ENCODE measurements around the gene POGLUT3. TPM values are rescaled to one million over a fixed set of nuclear protein-coding genes. Genes with fewer than 3 reads are reported as not detected.

The POGLUT3 gene
- polyA plus RNA-seq, 2 of the 4 experiments (the other 2 are of a cell fraction), result 15.3 to 22.6 TPM

DNA sequence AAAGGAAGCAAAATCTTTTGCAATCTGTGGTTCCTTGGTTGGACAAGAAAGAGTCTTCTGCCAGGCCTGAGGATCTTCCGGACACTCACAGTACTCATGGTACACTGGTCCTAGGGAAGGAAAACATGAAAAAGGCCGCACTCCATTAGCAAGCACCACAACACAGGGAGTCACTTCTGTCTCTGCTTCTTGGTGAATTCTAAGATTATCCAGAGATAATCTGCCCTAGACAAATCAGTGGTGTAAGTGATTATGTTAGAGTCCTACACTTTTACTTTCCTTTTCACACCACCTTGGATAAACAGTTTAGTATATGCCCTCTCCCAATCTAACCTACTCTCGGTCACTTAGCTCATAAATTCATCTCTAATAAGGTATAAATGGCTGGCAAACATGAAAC is 11.9 kb downstream of the POGLUT3 start:
- ChIA-PET CTCF (no interaction called here), POLR2A (no interaction called here)
- H3K4me3 ChIP-seq, result no peak overlapping the region
- no peaks in the 10 kb centered on the region for H3K4me1 ChIP-seq
- H3K27ac ChIP-seq, result no peak overlapping the region
- WGBS (ENCODE audit: missing lambda C conversion rate), result 95% methylated on average over 3 of the region's 3 CpGs
- FAIRE-seq, result no peak
- no peak for ATAC-seq
- TF ChIP-seq HOXB13 (CRISPR knock-in tag; IDR thresholded peaks at IDR 0.05; ENCODE audit: low read depth) (no peak), HEYL (CRISPR knock-in tag; IDR thresholded peaks at IDR 0.05) (no peak), BHLHE40 (IDR thresholded peaks at IDR 0.05; ENCODE audit: low read depth, low read length) (no peak)
- H3K9me3 ChIP-seq, result no peaks in the 10 kb centered on the region
- H3K4me2 ChIP-seq, result no peak overlapping the region
- no peak for DNase-seq (ENCODE audit: low read depth in 1 of 2, low spot score in 1 of 2)

DNA sequence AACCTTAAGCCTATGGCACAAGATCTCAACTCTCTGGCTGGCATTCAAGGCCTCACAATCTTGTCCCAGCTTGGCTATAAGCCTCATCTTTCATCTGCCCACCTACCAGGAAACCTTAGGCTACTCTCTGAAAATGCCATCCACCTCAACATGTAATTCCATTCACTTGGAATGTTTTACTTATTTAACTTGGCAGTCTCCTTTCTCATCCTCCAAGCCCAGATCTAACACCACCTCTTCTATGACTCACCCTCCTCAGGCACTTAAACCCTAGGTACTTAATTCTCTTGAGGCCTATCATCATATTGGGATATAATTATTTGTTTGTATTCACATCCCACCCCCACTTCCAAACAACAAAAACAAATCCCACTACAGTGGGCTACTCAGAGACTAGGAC is 15.0 kb downstream of the POGLUT3 start:
- Histone ChIP-seq H3K27ac (no peak overlapping the region), H3K4me2 (no peak overlapping the region), H3K4me3 (no peak overlapping the region), H3K9me3 (no peaks in the 10 kb centered on the region), H3K4me1 (no peaks in the 10 kb centered on the region)
- POLR2A ChIA-PET, result no interaction called here
- ATAC-seq (no peak), DNase-seq (ENCODE audit: low read depth in 1 of 2, low spot score in 1 of 2) (no peak), FAIRE-seq (no peak)
- CTCF ChIA-PET, result no interaction called here
- no peak for TF ChIP-seq MYC (IDR thresholded peaks at IDR 0.05; ENCODE audit: borderline replicate concordance, low read length)
- TF ChIP-seq JUNB (IDR thresholded peaks at IDR 0.05), result no peak
- TF ChIP-seq RARB (CRISPR knock-in tag; IDR thresholded peaks at IDR 0.05), result no peak
- TF ChIP-seq, protein P1, sequence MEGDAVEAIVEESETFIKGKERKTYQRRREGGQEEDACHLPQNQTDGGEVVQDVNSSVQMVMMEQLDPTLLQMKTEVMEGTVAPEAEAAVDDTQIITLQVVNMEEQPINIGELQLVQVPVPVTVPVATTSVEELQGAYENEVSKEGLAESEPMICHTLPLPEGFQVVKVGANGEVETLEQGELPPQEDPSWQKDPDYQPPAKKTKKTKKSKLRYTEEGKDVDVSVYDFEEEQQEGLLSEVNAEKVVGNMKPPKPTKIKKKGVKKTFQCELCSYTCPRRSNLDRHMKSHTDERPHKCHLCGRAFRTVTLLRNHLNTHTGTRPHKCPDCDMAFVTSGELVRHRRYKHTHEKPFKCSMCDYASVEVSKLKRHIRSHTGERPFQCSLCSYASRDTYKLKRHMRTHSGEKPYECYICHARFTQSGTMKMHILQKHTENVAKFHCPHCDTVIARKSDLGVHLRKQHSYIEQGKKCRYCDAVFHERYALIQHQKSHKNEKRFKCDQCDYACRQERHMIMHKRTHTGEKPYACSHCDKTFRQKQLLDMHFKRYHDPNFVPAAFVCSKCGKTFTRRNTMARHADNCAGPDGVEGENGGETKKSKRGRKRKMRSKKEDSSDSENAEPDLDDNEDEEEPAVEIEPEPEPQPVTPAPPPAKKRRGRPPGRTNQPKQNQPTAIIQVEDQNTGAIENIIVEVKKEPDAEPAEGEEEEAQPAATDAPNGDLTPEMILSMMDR (IDR thresholded peaks at IDR 0.05), result no peak
- TF ChIP-seq HOXA7 (CRISPR knock-in tag; IDR thresholded peaks at IDR 0.05), result no peak
- TF ChIP-seq, protein P2, sequence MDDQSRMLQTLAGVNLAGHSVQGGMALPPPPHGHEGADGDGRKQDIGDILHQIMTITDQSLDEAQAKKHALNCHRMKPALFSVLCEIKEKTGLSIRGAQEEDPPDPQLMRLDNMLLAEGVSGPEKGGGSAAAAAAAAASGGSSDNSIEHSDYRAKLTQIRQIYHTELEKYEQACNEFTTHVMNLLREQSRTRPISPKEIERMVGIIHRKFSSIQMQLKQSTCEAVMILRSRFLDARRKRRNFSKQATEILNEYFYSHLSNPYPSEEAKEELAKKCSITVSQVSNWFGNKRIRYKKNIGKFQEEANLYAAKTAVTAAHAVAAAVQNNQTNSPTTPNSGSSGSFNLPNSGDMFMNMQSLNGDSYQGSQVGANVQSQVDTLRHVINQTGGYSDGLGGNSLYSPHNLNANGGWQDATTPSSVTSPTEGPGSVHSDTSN (IDR thresholded peaks at IDR 0.05), result no peak
- TF ChIP-seq FOSL2 (IDR thresholded peaks at IDR 0.05), result no peak
- no peak for TF ChIP-seq FOSL2 (CRISPR knock-in tag; IDR thresholded peaks at IDR 0.05)
- no peak for TF ChIP-seq MAFK (IDR thresholded peaks at IDR 0.05; ENCODE audit: partially characterized antibody)
- TF ChIP-seq ZNF302 (CRISPR knock-in tag; IDR thresholded peaks at IDR 0.05), result no peak
- no peak for TF ChIP-seq EHF (CRISPR knock-in tag; IDR thresholded peaks at IDR 0.05)
- no peak for TF ChIP-seq POLR2AphosphoS2 (conservative IDR thresholded peaks at IDR 0.05; ENCODE audit: low read length)
- no peak for TF ChIP-seq NPAS2 (CRISPR knock-in tag; IDR thresholded peaks at IDR 0.05; ENCODE audit: borderline replicate concordance)
- no peak for TF ChIP-seq FOXS1 (CRISPR knock-in tag; IDR thresholded peaks at IDR 0.05)

DNA sequence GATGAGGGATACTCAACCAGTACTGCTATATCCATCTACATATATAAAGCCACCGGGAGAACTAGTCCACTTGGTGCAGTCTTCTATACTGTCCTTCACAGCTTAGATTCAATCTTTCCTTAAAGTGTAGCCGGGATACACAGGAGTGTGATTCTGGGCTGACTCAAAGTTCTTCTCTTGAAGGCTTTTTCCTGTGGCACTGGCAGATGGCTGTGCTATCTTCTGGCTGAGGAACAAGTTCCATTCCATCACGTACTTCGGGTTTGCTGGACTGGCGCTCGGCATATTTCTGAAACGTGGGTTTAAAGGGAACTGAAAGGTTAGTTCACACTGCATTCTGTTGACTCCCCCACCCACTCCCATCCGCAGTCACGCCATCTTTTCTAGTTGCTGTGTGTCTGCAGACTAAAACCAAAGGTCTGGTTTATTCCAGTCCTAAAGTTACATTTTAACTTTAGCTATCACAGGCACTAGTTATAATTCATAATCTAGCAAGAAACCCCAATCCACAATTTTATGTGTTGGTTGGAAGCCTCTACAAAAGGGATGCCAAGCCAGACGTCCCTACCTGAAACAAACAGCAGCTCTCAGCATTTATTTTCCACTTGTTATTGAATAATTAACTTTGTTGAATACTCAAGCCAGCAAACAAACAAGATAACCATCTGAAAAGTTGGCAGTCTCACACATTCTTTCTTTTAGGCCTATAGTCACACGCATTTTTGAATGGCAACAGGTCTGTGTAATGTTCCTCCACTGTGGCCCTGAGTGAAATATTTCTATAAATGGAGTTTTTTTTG is 23.3 kb downstream of the POGLUT3 start:
- WGBS (ENCODE audit: missing lambda C conversion rate), result 87% methylated on average over 11 of the region's 11 CpGs
- no peak overlapping the region for H3K27ac ChIP-seq
- POLR2A ChIA-PET, result no interaction called here
- no peak overlapping the region for H3K4me2 ChIP-seq
- H3K4me1 ChIP-seq, result no peaks in the 10 kb centered on the region
- CTCF ChIA-PET, result no interaction called here
- DNase-seq (ENCODE audit: low read depth in 1 of 2, low spot score in 1 of 2) (no peak), ATAC-seq (no peak), FAIRE-seq (no peak)
- no peak overlapping the region for H3K4me3 ChIP-seq
- H3K9me3 ChIP-seq, result no peaks in the 10 kb centered on the region
- TF ChIP-seq, protein P3, sequence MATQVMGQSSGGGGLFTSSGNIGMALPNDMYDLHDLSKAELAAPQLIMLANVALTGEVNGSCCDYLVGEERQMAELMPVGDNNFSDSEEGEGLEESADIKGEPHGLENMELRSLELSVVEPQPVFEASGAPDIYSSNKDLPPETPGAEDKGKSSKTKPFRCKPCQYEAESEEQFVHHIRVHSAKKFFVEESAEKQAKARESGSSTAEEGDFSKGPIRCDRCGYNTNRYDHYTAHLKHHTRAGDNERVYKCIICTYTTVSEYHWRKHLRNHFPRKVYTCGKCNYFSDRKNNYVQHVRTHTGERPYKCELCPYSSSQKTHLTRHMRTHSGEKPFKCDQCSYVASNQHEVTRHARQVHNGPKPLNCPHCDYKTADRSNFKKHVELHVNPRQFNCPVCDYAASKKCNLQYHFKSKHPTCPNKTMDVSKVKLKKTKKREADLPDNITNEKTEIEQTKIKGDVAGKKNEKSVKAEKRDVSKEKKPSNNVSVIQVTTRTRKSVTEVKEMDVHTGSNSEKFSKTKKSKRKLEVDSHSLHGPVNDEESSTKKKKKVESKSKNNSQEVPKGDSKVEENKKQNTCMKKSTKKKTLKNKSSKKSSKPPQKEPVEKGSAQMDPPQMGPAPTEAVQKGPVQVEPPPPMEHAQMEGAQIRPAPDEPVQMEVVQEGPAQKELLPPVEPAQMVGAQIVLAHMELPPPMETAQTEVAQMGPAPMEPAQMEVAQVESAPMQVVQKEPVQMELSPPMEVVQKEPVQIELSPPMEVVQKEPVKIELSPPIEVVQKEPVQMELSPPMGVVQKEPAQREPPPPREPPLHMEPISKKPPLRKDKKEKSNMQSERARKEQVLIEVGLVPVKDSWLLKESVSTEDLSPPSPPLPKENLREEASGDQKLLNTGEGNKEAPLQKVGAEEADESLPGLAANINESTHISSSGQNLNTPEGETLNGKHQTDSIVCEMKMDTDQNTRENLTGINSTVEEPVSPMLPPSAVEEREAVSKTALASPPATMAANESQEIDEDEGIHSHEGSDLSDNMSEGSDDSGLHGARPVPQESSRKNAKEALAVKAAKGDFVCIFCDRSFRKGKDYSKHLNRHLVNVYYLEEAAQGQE (IDR thresholded peaks at IDR 0.05), result no peak
- TF ChIP-seq, protein P4, sequence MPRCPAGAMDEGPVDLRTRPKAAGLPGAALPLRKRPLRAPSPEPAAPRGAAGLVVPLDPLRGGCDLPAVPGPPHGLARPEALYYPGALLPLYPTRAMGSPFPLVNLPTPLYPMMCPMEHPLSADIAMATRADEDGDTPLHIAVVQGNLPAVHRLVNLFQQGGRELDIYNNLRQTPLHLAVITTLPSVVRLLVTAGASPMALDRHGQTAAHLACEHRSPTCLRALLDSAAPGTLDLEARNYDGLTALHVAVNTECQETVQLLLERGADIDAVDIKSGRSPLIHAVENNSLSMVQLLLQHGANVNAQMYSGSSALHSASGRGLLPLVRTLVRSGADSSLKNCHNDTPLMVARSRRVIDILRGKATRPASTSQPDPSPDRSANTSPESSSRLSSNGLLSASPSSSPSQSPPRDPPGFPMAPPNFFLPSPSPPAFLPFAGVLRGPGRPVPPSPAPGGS (IDR thresholded peaks at IDR 0.05), result no peak
- no peak for TF ChIP-seq CBX8 (IDR thresholded peaks at IDR 0.05)
- TF ChIP-seq NFE2L2 (conservative IDR thresholded peaks at IDR 0.05; ENCODE audit: low read length), result no peak
- TF ChIP-seq, protein P2 (IDR thresholded peaks at IDR 0.05), result no peak
- TF ChIP-seq KDM1A (IDR thresholded peaks at IDR 0.05; ENCODE audit: low read depth), result no peak
- no peak for TF ChIP-seq PHF8 (IDR thresholded peaks at IDR 0.05; ENCODE audit: borderline replicate concordance, low read depth)
- TF ChIP-seq, protein P1 (IDR thresholded peaks at IDR 0.05), result no peak

Measured in A549 (cell line).